SU-DHL-6 (cell line): Measurements from ENCODE around the gene SCT.

Source experiments
- EZH2phosphoT487 ChIP-seq: fragments of 200-600 bp; sonication (generic), shearing (Covaris generic); conservative IDR thresholded peaks from 2 replicates; pipeline ENCODE4 v1.6.1; 2018; ENCODE audit warnings: mild to moderate bottlenecking, antibody characterized with exemption, low read length, moderate library complexity, mixed read lengths
- TF ChIP-seq, protein P1 (sequence below): fragments of 200-600 bp; sonication (generic); IDR thresholded peaks from one replicate; pipeline ENCODE4 v1.5.1; 2017; ENCODE audit warnings: antibody characterized with exemption, mild to moderate bottlenecking, low read length, moderate library complexity; ENCODE audit not compliant: insufficient read depth, poor library complexity, severe bottlenecking

DNA sequence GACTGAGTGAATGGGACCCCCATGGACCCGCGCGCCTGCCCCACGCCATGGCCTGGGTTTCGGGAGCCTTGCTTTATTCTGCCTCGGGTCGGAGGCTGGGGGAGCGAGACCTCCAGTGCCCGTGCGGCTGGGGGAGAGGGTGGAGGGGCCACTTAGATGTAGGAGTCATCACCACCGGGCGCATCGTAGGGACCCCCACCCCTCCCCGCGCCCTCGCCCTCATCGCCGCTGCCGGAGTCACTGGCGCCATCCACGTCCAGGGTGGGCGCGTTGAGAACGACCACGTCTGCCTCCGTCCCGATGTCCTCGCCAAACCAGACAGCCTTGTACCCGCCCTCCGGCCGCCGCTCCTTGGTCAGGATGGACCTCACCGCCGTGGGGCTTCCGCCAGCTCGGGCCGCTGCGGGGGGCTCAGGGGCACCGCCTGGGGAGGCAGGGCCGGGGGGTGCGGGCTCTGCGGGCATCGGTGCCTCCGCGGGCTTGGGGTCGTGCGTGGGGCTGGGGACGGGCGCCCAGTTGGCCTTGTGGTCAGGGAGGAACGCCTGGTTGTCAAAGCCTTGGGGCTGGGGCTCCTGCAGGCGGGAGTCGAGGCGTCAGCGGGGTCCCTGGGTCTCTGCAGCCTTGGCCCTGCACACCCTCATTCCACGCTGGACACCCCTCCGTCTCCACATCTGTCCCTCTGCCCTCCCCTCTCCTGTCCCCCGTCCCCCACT, 9.6 kb downstream of the SCT start:
- TF ChIP-seq, protein P1, sequence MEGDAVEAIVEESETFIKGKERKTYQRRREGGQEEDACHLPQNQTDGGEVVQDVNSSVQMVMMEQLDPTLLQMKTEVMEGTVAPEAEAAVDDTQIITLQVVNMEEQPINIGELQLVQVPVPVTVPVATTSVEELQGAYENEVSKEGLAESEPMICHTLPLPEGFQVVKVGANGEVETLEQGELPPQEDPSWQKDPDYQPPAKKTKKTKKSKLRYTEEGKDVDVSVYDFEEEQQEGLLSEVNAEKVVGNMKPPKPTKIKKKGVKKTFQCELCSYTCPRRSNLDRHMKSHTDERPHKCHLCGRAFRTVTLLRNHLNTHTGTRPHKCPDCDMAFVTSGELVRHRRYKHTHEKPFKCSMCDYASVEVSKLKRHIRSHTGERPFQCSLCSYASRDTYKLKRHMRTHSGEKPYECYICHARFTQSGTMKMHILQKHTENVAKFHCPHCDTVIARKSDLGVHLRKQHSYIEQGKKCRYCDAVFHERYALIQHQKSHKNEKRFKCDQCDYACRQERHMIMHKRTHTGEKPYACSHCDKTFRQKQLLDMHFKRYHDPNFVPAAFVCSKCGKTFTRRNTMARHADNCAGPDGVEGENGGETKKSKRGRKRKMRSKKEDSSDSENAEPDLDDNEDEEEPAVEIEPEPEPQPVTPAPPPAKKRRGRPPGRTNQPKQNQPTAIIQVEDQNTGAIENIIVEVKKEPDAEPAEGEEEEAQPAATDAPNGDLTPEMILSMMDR: no peak
- TF ChIP-seq EZH2phosphoT487: no peak
